Activated naive CD4-positive, alpha-beta T cell treated with anti-CD3 and anti-CD28 coated beads, Interleukin-2, amount 10 ng/mL, durations not matched to agents 5 hours and 36 hours (primary cell): ENCODE results near the gene RNF146. TPM values are rescaled to one million over a fixed set of nuclear protein-coding genes. Genes with fewer than 3 reads are reported as not detected.

Source experiments
- total RNA-seq, 2 experiments: library from RNA; stranded (reverse); gene quantifications; one replicate each; pipeline ENCODE4 v1.2.3, GENCODE V29; 2021

Gene RNF146
- 10 to 100 TPM; 23.4 to 26.2 TPM for total RNA-seq

GRCh38 chr6:127266178-127266891, at the start of gene RNF146:
TSS of gene RNF146 (plus strand) at chr6:127266864. CDS start at chr6:127280339, 13,475 bp downstream.

Other genes starting within 250 kb of the RNF146 start
- not detected for gene RSPO3, start 148.2 kb upstream of the RNF146 start, total RNA-seq
- gene ECHDC1, start 76.7 kb downstream of the RNF146 start, total RNA-seq: 10 to 100 TPM; 35.7 to 36.9 TPM
- 1 to 10 TPM; 3.4 to 4.1 TPM for gene KIAA0408, start 192.5 kb downstream of the RNF146 start, total RNA-seq